ENCODE results near the gene LAMA3.

LAMA3 gene

GRCh38 chr18:23689031-23689615 lies at the start of gene LAMA3:
Gene LAMA3 (plus strand): TSS chr18:23689453. CDS start chr18:23689684, 231 bp downstream.
- DNase-seq: peak; percentile 16

- DNase-seq: no peak
Observed at GRCh38 chr18:23640052-23640451, 49.2 kb upstream of the LAMA3 start.

GRCh38 chr18:23641143-23641720 lies 48.0 kb upstream of the LAMA3 start:
- DNase-seq: no peak

- no peak for DNase-seq
Observed at GRCh38 chr18:23641937-23642666, 47.2 kb upstream of the LAMA3 start.

GRCh38 chr18:23643815-23644490 lies 45.3 kb upstream of the LAMA3 start:
- no peak for DNase-seq

- peak; percentile 7 for DNase-seq
Observed at GRCh38 chr18:23645568-23646175, 43.6 kb upstream of the LAMA3 start.

- no peak for DNase-seq
Observed at GRCh38 chr18:23646282-23646681, 43.0 kb upstream of the LAMA3 start.

- DNase-seq: no peak
Observed at GRCh38 chr18:23648456-23648855, 40.8 kb upstream of the LAMA3 start.

GRCh38 chr18:23648940-23649607 lies 40.2 kb upstream of the LAMA3 start:
- peak; percentile 54 for DNase-seq

- DNase-seq: no peak
Observed at GRCh38 chr18:23650968-23651927, 38.0 kb upstream of the LAMA3 start.

GRCh38 chr18:23652232-23652631 lies 37.0 kb upstream of the LAMA3 start:
- no peak for DNase-seq

- no peak for DNase-seq
Observed at GRCh38 chr18:23658285-23658684, 31.0 kb upstream of the LAMA3 start.

GRCh38 chr18:23661735-23662308 lies 27.4 kb upstream of the LAMA3 start:
- DNase-seq: no peak

- no peak for DNase-seq
Observed at GRCh38 chr18:23662309-23663263, 26.7 kb upstream of the LAMA3 start, which contains the start of gene ANKRD29. Gene ANKRD29 (minus strand): TSS chr18:23662911. CDS start chr18:23662730, 181 bp downstream.

GRCh38 chr18:23664674-23665073 lies 24.6 kb upstream of the LAMA3 start:
- DNase-seq: no peak

GRCh38 chr18:23667114-23667513 lies 22.1 kb upstream of the LAMA3 start:
- DNase-seq: no peak

- no peak for DNase-seq
Observed at GRCh38 chr18:23668731-23669130, 20.5 kb upstream of the LAMA3 start.

GRCh38 chr18:23669202-23669766 lies 20.0 kb upstream of the LAMA3 start:
- DNase-seq: no peak

- DNase-seq: no peak
Observed at GRCh38 chr18:23669804-23670405, 19.3 kb upstream of the LAMA3 start.

All from DMS79 treated with DMSO at 0.1 percent for 48 hours (cell line).